HG03571 (cell line): ENCODE data around the gene CRHBP.

Experiments
- ATAC-seq: cut with Tn5 transposase; IDR thresholded peaks from one replicate; pipeline ENCODE4 v1.9.1; 2021; ENCODE audit not compliant: unreplicated experiment

Gene CRHBP

DNA sequence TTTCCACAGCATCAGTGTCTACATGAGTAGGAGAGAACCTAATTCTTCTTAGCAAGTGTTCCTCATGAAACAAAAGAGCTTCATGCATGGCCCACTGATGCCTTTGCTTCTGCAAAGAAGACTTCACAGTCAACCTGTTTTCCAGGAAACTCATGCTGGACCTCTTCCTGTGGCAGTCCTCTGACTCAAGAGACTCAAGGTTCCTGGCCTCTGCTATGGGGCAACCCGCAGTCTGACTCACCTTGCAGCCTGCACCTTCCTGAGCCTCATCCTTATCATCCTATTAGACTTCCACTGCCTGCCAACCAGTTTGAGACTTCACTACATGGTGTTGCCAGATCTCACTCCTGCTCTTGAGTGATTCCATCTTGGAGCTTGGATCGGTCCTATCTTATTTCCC, 59.8 kb downstream of the CRHBP start:
- no peak for ATAC-seq

DNA sequence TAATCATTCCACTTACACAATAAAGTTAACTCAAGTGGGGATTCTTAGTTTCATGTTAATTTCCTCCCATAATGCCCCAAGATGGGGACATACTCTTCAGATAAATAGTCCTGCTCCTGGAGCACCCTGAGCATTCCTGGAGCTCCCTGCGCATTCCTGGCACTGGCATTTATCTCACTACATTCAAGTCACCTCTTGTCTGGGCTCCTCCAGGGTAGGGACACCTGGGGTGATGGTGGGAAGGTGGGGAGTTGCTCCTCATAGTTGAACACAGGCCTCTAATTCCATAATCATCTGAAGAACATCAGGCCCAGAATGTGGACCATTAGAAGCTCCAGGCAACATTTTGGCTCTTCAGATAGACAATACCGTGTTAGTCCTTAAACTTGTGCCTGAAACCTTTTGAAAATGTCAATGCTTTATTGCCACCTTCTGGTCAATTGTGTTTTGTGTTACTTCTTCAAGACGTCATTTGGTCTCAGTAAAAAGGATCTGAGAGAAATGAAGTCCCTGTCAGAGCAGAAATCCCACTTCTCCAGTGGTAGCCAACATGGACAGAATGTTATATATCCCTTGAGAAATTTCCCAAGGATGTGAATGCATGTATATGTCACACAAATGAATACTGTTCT, 63.2 kb downstream of the CRHBP start:
- ATAC-seq, result no peak

- no peak for ATAC-seq
Measured at GRCh38 chr5:77016962-77017361, 64.1 kb downstream of the CRHBP start.

DNA sequence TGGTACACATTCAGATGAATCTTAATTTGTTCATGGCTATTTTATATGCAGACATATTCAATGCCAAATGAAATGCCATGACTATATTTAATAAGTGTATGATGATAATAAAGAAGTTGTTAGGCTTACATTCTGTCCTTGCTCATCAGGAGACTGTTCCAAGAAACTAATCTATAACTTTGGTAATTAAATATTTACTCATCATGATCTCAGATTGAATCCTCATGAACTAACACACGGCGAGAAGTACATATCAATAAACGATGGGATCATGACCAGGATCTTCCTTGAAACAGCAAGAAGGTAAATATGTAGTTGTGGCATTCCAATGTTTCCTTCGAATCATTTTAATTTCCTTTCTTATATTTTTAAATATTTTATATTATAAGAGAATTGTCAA, 64.8 kb downstream of the CRHBP start:
- ATAC-seq, result no peak
